ENCODE data around the gene CAPS2. TPM values are rescaled to one million over a fixed set of nuclear protein-coding genes. Genes with fewer than 3 reads are reported as not detected.

The CAPS2 gene
- total RNA-seq, 1 experiment from 2014 or later = 4.2 TPM

- POLR2A ChIA-PET = no interaction called here
- Mint-ChIP-seq H3K4me1 (peaks cover 14% of the 10 kb centered on the region), H3K4me3 (peak overlapping the region; percentile 52; the same call in 1 of the 2 replicates), H3K27me3 (ENCODE audit: low read depth) (peaks cover 24% of the 10 kb centered on the region), H3K27ac (0 out of 2 replicates have a peak overlapping the region, but pooled peaks have one; percentile 11), H3K36me3 (no peaks in the 10 kb centered on the region), H3K9me3 (no peaks in the 10 kb centered on the region)
- CTCF ChIA-PET = no interaction called here
- DNase-seq (ENCODE audit: low spot score) (no peak), ATAC-seq (peak; percentile 59)
- TF ChIP-seq SP1 (CRISPR knock-in tag; conservative IDR thresholded peaks at IDR 0.05) (no peak), CREM (CRISPR knock-in tag; IDR thresholded peaks at IDR 0.05) (no peak), PRDM15 (CRISPR knock-in tag; IDR thresholded peaks at IDR 0.05) (no peak)
Observed at GRCh38 chr12:75294336-75294735, 35.8 kb downstream of the CAPS2 start.

- H3K9me3 Mint-ChIP-seq = no peaks in the 10 kb centered on the region
- no peak overlapping the region for H3K27ac Mint-ChIP-seq
- ChIA-PET POLR2A (no interaction called here), CTCF (no interaction called here)
- peaks cover 8% of the 10 kb centered on the region for H3K27me3 Mint-ChIP-seq (ENCODE audit: low read depth)
- DNase-seq (ENCODE audit: low spot score) = no peak
- TF ChIP-seq PREB (CRISPR knock-in tag; IDR thresholded peaks at IDR 0.05; ENCODE audit: borderline replicate concordance) = no peak
- TF ChIP-seq ZNF232 (CRISPR knock-in tag; IDR thresholded peaks at IDR 0.05) = no peak
- no peak for TF ChIP-seq FOXP1 (CRISPR knock-in tag; IDR thresholded peaks at IDR 0.05; ENCODE audit: borderline replicate concordance)
- no peak for TF ChIP-seq RELA (CRISPR knock-in tag; IDR thresholded peaks at IDR 0.05; ENCODE audit: borderline replicate concordance)
- TF ChIP-seq ERG (CRISPR knock-in tag; IDR thresholded peaks at IDR 0.05) = no peak
- no peak for TF ChIP-seq FOXP4 (CRISPR knock-in tag; IDR thresholded peaks at IDR 0.05)
- no peak for TF ChIP-seq TEAD1 (CRISPR knock-in tag; IDR thresholded peaks at IDR 0.05)
- TF ChIP-seq TCF7 (CRISPR knock-in tag; IDR thresholded peaks at IDR 0.05; ENCODE audit: low read depth) = no peak
- H3K4me1 Mint-ChIP-seq = peaks cover 14% of the 10 kb centered on the region
- H3K36me3 Mint-ChIP-seq = no peaks in the 10 kb centered on the region
- ATAC-seq = no peak
- no peak overlapping the region for H3K4me3 Mint-ChIP-seq
Observed at GRCh38 chr12:75291014-75291413, 39.1 kb downstream of the CAPS2 start.

GRCh38 chr12:75289753-75290152, 40.4 kb downstream of the CAPS2 start:
- no peak overlapping the region for H3K27ac Mint-ChIP-seq
- ATAC-seq = no peak
- H3K9me3 Mint-ChIP-seq = no peaks in the 10 kb centered on the region
- ChIA-PET CTCF (interaction anchor here (0.6 kb wide), 1 partner anchor 487 kb away, joined by 3 read pairs; no protein-coding TSS in a partner anchor), POLR2A (no interaction called here)
- H3K4me1 Mint-ChIP-seq = peaks cover 9% of the 10 kb centered on the region
- H3K36me3 Mint-ChIP-seq = no peaks in the 10 kb centered on the region
- no peak for DNase-seq (ENCODE audit: low spot score)
- no peaks in the 10 kb centered on the region for H3K27me3 Mint-ChIP-seq (ENCODE audit: low read depth)
- H3K4me3 Mint-ChIP-seq = no peak overlapping the region
- TF ChIP-seq ZNF317 (CRISPR knock-in tag; IDR thresholded peaks at IDR 0.05; ENCODE audit: borderline replicate concordance, low read depth) = no peak
- no peak for TF ChIP-seq ZNF532 (CRISPR knock-in tag; IDR thresholded peaks at IDR 0.05; ENCODE audit: borderline replicate concordance)
- no peak for TF ChIP-seq HMGA2 (CRISPR knock-in tag; IDR thresholded peaks at IDR 0.05)
- no peak for TF ChIP-seq GTF2I (CRISPR knock-in tag; conservative IDR thresholded peaks at IDR 0.05)
- TF ChIP-seq ZNF671 (CRISPR knock-in tag; IDR thresholded peaks at IDR 0.05) = no peak
- TF ChIP-seq MLX (CRISPR knock-in tag; IDR thresholded peaks at IDR 0.05) = no peak
- no peak for TF ChIP-seq ZNF138 (CRISPR knock-in tag; conservative IDR thresholded peaks at IDR 0.05)
- no peak for TF ChIP-seq IRF1 (CRISPR knock-in tag; IDR thresholded peaks at IDR 0.05)

All from WTC11 (cell line).